ENCODE results near the gene WNT7B.

Gene WNT7B

GRCh38 chr22:45977003-45977411 is at the start of gene WNT7B:
Gene WNT7B (minus strand): TSS chr22:45977162. CDS start chr22:45976754, 408 bp downstream.
- DNase-seq, result peak in 1 of 2 donors; percentile 9

DNA sequence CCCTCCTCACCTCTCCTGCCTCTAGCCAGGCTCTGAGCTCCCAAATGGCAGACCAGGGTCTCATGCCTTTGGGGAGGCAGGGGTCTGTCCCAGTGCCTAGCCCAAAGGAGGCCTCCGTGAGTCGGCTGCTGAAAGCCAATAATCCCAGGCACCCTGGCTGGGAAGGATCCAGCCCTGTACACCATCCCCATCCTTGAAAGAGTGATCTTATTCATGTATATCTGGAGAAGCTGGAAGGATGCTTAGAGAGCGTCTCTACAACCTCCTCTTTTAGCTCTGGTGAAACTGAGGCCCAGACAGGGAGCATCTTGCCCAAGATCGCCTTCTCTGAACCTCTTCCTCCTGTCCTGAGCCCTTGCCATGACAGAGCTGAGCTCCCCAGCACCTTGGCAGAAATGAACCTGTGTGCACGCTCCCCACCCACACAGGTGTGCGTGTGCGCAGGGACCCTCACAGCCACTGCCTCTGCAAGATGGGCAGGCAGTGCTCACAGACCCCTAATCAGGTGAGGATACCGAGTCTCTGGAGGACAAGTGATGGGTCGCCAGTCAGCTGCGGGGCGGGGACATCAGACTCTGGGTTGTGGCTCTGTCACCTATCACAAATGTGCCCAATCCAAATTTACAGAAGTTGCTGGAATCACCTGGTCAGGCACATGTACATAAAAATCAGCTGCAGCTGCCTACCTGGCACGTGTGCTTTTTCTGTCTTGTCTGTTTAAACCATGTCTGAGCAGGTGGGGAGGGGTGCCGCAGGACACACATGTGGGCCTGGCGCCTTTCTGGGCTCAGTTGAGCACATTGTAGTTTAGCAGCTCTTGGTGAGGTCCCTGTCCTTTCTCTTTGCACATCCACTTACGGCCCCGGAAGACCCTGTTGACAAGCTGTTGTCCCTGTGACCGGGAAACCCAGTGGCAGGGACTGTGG is 49.3 kb upstream of the WNT7B start:
- DNase-seq, result no peak

DNA sequence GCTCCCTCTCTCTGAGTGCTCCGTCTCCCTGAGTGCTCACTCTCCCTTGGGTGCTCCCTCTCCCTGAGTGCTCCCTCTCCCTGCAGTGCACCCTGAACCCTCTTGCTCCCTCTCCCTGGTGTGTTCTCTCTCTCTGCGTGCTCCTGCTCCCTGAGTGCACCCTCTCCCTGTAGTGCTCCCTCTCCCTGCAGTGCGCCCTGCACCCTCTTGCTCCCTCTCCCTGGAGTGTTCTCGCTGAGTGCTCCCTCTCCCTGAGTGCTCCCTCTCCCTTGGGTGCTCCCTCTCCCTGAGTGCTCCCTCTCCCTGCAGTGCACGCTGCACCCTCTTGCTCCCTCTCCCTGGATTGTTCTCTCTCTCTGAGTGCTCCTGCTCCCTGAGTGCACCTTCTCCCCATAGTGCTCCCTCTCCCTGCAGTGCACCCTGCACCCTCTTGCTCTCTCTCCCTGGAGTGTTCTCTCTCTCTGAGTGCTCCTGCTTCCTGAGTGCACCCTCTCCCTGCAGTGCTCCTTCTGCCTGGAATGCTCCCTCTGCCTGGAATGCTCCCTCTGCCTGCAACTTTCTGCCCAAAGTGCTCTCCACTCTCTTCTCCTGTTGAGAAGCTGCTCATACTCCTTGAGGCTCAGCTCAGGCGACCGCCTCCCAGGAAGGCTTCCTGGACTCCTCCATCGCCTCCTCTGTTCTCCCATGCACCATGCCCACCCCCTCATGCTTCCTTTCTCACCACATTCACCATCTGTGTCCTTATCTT is 48.4 kb upstream of the WNT7B start:
- DNase-seq, result no peak

- DNase-seq, result no peak
These were observed 47.3 kb upstream of the WNT7B start for GRCh38 chr22:46024136-46024840.

DNA sequence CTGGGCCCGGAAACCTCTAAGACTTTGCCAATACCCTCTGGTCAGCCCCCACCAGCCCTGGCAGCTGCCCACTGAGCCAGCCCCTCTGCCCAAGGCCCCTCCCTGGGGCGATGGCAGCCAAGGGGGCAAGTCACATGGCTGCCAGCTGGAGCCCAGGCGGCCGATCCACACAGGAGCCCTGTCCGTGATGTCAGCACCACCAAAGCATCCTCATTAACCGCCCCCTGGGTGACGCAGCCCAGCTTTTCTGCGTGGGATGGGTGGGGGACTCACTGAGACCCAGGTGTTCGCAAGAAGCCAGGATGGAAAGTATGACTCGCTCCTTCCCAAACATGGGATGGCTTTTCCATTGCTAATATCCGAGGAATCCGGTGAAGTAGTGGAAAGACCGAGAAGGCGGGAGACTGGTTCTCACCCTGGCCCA is 46.6 kb upstream of the WNT7B start:
- no peak for DNase-seq

DNA sequence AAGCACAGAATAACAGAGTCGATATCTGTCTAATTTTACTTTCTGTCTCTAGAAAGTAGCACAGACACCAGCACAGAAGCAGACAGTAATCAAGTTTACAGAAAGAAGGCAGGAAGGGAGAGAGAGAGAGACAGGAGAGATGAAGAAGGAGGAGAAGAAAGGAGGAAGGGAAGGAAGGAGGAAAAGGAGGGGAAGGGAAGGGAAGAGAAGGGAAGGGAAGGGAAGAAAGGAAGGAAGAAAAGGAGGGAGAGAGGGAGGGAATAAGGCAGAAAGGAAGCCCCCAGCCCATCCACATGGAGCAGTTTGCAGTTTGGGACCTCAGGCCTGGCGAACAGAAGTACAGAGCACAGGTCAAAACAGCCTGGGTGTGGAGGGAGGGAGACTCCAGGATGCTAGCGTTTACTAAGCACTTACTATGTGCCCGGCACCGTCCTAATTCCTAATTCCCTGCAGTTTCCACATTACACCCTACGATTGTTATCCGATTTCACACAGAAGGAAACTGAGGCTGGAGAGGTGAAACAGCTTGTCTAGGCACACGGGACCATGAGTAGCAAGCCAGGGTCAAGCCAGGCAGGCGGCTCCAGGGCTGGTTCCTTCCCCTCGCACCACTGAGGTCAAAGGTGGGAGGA is 46.0 kb upstream of the WNT7B start:
- DNase-seq, result no peak

DNA sequence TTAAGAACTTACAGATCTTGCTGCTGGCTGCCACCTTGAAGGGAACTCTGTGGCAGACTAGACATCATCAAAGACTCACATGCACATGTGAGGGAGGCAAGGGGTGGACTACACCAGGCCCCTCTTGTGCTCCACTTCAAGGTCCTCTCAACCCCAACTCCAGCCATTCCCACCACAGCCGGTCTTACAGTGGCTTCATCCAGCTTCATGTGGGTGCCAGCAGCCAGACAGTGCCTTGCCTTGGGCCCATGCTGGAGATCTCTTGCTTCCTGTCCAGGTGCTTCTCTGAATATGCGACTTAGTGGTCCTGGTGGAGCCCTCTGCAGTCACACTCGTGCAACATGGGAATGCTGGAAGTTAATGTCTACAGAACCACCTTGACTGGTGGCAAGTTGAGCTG is 44.6 kb upstream of the WNT7B start:
- DNase-seq, result no peak

- no peak for DNase-seq
These were observed 42.4 kb upstream of the WNT7B start for GRCh38 chr22:46019351-46019750.

GRCh38 chr22:46018859-46019258 is 41.9 kb upstream of the WNT7B start:
- no peak for DNase-seq

DNA sequence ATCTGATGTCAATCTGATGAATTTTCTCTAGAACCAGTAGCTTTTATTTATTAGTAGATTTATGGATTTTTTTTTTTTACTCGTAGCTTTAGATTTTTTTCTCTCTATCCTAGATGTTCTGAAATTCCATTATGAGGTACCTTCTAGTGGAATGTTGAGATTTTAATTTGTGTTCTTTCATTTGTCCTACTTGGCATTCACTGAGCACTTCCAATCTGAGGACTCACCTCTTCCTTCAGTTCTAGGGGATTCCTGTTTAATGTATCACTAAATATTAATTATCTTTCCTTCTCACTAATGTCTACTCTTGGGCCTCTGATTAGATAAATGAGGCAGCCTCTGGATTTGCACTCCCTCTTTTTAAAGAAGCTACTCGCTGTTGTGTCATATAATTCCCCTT is 40.2 kb upstream of the WNT7B start:
- DNase-seq, result no peak

DNA sequence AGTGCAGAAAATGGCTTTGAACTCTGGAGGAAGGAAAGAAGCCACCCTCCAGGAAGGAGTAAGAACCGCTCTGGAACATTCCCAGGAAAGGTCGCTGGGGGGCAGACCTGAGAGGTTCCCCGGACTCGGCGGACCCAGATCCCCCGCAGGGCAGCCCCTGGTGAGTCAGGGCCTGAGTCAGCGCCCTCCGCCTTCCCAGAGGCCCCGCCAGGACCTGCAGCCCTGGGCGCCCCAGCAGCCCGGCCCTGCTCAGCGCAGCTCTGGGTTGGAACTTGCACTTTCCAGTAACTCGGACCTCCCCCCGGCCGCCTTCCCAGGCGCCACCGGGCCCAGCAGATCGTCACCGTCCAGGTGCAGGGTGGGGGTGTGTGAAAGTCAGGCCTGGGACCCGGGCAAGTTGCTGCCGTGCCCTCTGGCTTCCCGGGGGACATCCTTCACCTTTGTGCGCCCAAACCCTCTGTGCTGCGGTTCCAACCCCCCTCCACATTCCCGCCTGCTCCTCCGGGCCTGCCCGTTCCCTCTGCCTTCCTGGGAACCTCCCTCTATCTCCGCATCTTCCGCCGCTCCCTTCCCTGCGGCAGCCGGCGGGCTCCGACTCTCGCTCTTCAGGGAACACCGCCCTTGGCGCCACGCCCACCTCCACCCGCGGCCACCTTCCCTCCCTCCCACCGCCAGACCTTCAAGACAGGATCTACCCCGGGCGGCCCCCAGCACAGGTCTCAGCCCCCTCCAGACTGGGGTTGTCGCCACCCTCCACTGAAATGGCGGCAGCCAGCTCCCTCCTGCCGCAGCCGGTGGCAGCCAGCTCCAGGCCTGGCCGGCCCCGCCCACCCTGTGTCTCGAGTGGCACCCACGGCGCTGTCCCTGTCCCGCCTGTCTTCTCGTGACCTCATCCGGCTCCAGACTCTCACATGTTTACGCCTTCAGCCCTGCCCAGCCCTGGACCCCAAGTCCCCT is 36.8 kb upstream of the WNT7B start:
- peak; percentile 90 to 92 for DNase-seq

DNA sequence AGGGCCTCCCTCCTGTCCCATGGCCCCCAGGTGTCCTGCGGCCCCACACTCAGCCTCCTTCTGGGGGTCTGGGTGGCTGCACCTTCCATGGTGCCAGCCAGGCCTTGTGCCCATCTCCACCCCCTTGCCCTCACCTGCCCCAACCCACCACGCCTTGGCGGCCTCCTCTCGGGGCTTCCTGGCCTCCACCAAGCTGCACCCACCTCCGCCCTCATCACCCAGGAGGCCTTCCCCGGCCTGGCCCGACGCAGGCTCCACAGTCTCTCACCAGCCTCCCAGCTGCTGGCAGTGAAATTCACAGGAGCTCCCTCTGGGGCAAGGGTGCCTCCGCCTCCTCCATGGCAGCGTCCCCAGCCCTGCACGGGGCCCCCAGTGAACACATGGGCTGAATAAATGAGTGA is 35.9 kb upstream of the WNT7B start:
- no peak for DNase-seq

DNA sequence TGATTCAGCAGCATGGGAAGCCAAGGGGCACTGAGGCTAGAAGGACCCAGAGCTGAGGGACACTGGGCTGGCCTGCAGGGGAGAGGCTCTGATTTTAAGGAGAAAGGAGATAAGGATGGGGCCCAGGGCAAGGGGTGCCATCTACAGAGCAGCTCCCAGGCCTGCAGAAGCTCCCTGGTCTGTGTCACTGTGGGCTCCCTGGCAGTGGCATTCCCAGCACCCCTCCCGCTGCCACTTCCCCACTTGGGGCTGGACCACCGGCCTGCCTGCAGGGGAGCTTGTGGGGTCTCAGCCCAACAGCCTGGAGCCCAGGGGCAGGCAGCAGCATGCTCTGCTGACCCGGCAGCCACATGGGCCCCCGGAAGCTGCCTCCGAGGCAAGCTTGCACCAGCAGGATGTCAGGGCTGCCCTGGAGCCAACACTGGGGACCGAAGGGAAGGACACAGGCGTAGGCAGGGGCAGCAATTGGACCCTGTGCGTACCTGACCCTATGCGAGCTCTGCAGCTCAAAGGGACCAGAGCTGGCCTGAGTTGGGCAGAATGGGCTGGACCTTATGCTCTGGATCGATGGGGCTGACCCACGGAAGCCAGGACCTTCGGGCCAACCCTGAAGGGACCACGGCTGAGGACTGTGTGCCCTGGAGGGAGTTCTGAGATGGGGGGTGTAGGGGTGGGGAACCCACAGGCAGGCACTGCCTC is 35.4 kb upstream of the WNT7B start:
- no peak for DNase-seq

DNA sequence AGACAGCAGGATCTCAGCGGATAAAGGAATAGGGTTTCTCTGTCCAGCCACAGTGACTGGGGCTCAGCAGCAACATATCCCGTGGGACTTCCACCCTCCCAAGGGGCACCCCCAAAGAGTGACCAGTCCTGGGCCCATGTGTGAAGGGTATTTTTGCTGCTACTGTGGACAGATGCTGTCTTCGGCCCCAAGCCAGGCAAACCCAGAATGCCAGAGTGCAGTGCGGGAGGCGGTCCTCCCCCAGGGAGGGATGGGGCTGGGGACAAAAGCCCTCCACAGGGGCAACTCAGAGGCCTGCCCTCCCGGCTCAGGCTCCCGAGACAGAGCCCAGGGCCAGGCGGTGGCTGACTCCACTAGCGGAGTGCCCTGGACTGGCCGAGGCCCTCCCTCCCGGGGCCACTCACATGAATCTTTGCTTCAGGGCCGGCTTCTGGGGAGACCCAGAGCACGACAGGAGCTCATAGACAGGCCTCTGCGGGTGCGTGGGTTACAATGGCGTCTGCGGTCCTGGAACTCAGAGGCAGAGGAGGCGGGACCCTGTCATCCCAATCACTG is 34.7 kb upstream of the WNT7B start:
- no peak for DNase-seq

GRCh38 chr22:46010951-46011626 is 34.1 kb upstream of the WNT7B start:
- DNase-seq, result no peak

DNA sequence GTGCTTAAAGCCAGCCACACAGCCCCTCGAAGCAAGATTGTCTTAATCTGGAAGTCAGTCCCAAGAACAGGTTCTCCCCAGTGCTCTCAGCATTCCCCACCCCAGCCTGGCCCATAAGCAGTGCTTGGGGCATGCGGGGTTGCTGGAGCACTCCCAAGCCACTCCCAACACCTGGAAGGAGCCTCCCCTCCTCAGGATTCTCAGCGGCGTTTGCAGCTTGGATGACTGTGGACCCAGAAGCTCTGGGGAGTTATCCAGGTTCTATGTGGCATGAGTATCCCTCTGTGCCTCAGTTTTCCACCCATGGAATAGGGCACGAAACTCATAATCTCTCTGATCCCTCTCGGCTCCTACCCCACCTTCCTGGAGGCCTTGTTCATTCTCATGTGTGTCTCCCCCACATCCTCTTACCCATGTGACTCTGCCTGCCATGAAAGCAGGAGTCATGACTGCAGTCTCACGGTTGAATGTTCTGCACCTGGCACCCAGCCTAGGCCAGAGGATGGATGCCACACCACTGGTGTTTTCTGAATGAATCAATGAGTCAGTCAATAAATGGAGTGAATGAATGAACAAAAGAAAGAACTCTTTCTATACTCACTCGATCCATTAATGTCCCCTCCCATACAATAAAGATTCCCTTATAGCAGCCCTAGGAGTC is 33.4 kb upstream of the WNT7B start:
- DNase-seq, result no peak

DNA sequence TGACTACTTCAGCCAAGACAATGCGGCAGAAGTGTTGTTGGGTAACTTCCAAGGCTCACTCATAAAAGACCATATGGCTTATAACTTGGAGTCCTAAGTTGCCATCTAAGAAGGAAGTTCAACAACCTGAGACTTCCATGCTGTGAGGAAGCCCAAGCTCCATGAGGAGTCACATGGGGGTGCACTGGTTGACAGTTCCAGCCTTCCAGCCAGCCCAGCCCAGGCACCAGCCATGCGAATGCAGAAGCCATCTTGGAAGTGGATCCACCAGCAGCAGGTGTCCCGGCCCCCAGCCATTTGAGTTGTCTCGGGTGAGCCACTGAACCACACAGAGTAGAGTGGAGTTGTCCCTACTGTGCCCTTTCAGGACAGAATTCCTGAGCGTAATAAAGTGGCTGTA is 32.8 kb upstream of the WNT7B start:
- DNase-seq, result no peak

DNA sequence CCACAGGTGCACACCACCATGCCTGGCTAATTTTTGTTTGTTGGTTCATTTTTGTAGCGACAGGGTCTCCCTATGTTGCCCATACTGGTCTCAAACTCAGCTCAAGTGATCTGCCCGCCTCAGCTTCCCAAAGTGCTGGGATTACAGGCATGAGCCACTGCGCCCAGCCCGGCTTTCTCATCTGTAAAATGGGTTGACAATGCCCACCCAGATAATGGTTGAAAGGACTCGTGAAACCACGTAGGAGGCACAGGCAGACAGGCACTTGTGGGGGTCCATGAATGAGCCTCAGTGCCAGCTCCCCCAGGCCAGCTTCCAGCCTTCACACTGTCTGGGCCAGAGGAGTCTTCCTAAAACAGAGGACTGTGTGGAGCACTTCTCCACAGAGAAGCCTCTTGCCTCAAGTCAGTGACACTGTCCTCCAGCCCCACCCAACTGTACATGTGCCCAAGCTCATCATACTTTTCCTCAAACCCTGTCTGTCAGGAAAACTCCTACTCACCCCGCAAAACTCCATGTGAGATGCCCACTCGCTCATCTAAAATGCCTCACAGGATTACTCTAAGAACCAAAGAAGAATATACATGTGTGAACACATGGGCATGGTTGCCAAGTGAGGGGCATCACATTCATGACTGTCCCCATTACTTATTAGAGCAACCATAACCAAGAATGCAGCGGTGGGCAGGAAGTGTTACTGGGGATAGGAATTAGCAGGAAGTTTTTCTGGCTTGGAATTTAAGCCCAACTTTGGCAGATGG is 32.1 kb upstream of the WNT7B start:
- DNase-seq, result no peak

DNA sequence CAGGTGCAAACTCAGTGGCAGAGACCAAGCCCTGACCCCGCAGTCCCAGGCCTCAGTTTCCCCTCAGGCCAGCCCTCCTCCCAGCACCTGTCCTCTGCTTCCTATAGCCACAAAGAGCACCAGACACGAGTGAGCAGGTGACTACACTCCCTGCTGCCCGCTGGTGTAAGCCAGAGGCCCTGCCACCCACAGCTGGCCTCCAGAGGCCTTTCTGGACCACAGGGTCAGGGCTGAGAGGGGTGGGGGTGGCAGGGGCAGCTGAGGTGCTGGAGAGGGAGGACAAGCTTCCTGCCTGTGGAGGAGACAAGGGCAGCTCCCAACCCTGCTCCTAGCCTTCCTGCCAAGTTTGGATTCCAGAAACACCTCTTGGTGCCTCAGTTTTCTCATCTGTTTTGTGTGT is 31.3 kb upstream of the WNT7B start:
- DNase-seq, result no peak
